Endothelial cell of umbilical vein (primary cell): ENCODE results near the gene LENG8. TPM values are rescaled to one million over a fixed set of nuclear protein-coding genes. Genes with fewer than 3 reads are reported as not detected.

Source experiments
- BruUV-seq: library from RNA; stranded (reverse); fragments of 400-500 nt; replicated peaks from 2 replicates; lab custom pipeline; 2021; lab: Mats Ljungman, UMichigan
- CTCF ChIA-PET: fragments of 300-600, 350-600 bp; sonication (Branson Sonifier 250); formaldehyde crosslinking; loops from one replicate; lab custom pipeline; 2021; ENCODE audit warnings: antibody characterized with exemption, inconsistent platforms; lab: Charles Lee
- POLR2A ChIA-PET: fragments of 300-600, 350-600 bp; sonication (Branson Sonifier 250); formaldehyde crosslinking; loops from one replicate; lab custom pipeline; 2021; ENCODE audit warnings: antibody characterized with exemption, inconsistent platforms; lab: Charles Lee
- DNase-seq: peaks from one replicate; pipeline ENCODE4 v3.0.0-alpha.2; 2011; ENCODE audit warnings: low read depth, low spot score
- FAIRE-seq: peaks from 2 replicates; lab custom pipeline; 2011; peaks lifted over from hg19 to GRCh38; lab: Jason Lieb, UNC
- H2AFZ ChIP-seq: 2 replicates; pipeline ENCODE4 v1.6.0; 2012; ENCODE audit warnings: low read depth, low read length, control low read depth, inconsistent platforms
- H3K27ac ChIP-seq: 2 replicates; pipeline ENCODE4 v1.5.1; 2011; ENCODE audit warnings: low read depth, mild to moderate bottlenecking, control low read depth, low read length, moderate library complexity; ENCODE audit not compliant: insufficient read depth
- H3K27me3 ChIP-seq, 2 experiments: 2 replicates each; pipeline versions ENCODE4 v1.6.0 to v1.6.1; 2011; ENCODE audit warnings: low read length in 2 of 2, mixed read lengths in 1 of 2; ENCODE audit not compliant: control insufficient read depth in 2 of 2, insufficient read depth in 2 of 2
- H3K36me3 ChIP-seq, 2 experiments: 2 replicates in 1 of 2; 3 replicates in 1 of 2; pipeline ENCODE4 v1.5.1; 2011; ENCODE audit warnings: low read length in 2 of 2, mild to moderate bottlenecking in 1 of 2, moderate library complexity in 1 of 2; ENCODE audit not compliant: control insufficient read depth in 2 of 2, insufficient read depth in 2 of 2; ENCODE audit errors: extremely low read depth in 1 of 2
- H3K4me1 ChIP-seq: 3 replicates; pipeline ENCODE4 v1.5.1; 2011; ENCODE audit warnings: mild to moderate bottlenecking, low read length; ENCODE audit not compliant: control insufficient read depth, insufficient read depth; ENCODE audit errors: extremely low read depth
- H3K4me2 ChIP-seq: 2 replicates; pipeline ENCODE4 v1.6.1; 2011; ENCODE audit warnings: low read length, control low read depth, mixed read lengths; ENCODE audit not compliant: insufficient read depth
- H3K4me3 ChIP-seq, 3 experiments: fragments of 200-600 bp in 1 of 3; sonication (generic), shearing (Covaris generic) in 1 of 3; replicated peaks in 1 of 3; 2 replicates each; pipeline ENCODE4 v1.5.1; 2011 to 2016; ENCODE audit warnings: control low read depth in 3 of 3, low read length in 3 of 3, mild to moderate bottlenecking in 2 of 3, inconsistent platforms in 1 of 3, low read depth in 1 of 3, moderate library complexity in 1 of 3; ENCODE audit not compliant: insufficient read depth in 1 of 3
- H3K79me2 ChIP-seq: 2 replicates; pipeline ENCODE4 v1.6.0; 2012; ENCODE audit warnings: low read length, inconsistent platforms; ENCODE audit not compliant: control insufficient read depth, insufficient read depth
- H3K9ac ChIP-seq: replicated peaks from 2 replicates; pipeline ENCODE3; 2011; ENCODE audit warnings: low read length, control low read depth; ENCODE audit not compliant: insufficient read depth; ENCODE audit errors: extremely low read depth
- H3K9me1 ChIP-seq: replicated peaks from 3 replicates; pipeline ENCODE4 v1.6.0; 2011; ENCODE audit warnings: mild to moderate bottlenecking, low read length; ENCODE audit not compliant: control insufficient read depth, insufficient read depth; ENCODE audit errors: extremely low read depth
- H3K9me3 ChIP-seq: replicated peaks from 2 replicates; pipeline ENCODE4 v1.5.1; 2012; ENCODE audit warnings: low read length, inconsistent platforms; ENCODE audit not compliant: control insufficient read depth, insufficient read depth
- H4K20me1 ChIP-seq: replicated peaks from 2 replicates; pipeline ENCODE3; 2011; ENCODE audit warnings: mild to moderate bottlenecking, low read length; ENCODE audit not compliant: control insufficient read depth, insufficient read depth; ENCODE audit errors: extremely low read depth
- CTCF ChIP-seq, 2 donors: IDR thresholded peaks; 1 replicate in 1 of 2; 2 replicates in 1 of 2; pipeline ENCODE4 v1.5.1; 2011; ENCODE audit warnings: low read length in 2 of 2, mild to moderate bottlenecking in 2 of 2, moderate library complexity in 2 of 2, control low read depth in 1 of 2, inconsistent platforms in 1 of 2, low read depth in 1 of 2; ENCODE audit not compliant: insufficient read depth in 1 of 2; ENCODE audit errors: extremely low read depth in 1 of 2
- EZH2 ChIP-seq: IDR thresholded peaks from 2 replicates; pipeline ENCODE4 v1.6.1; 2012; ENCODE audit warnings: borderline replicate concordance, low read depth, mild to moderate bottlenecking, moderate library complexity, low read length, inconsistent platforms; ENCODE audit not compliant: severe bottlenecking
- FOS ChIP-seq: IDR thresholded peaks from 2 replicates; pipeline ENCODE4 v1.6.1; 2011; ENCODE audit warnings: mild to moderate bottlenecking, low read length, moderate library complexity, borderline replicate concordance; ENCODE audit not compliant: insufficient read depth
- GATA2 ChIP-seq: IDR thresholded peaks from 2 replicates; pipeline ENCODE4 v1.7.0; 2011; ENCODE audit warnings: low read depth, mild to moderate bottlenecking, moderate library complexity, mixed read lengths, low read length; ENCODE audit not compliant: insufficient read length, insufficient read depth
- JUN ChIP-seq: IDR thresholded peaks from 2 replicates; pipeline ENCODE4 v1.6.1; 2011; ENCODE audit warnings: borderline replicate concordance, low read depth; ENCODE audit not compliant: insufficient read length, insufficient read depth
- MYC ChIP-seq: IDR thresholded peaks from one replicate; pipeline ENCODE4 v1.6.1; 2011; ENCODE audit warnings: mild to moderate bottlenecking, low read depth, low read length
- POLR2A ChIP-seq: IDR thresholded peaks from 2 replicates; pipeline ENCODE4 v1.6.1; 2012; ENCODE audit warnings: low read depth, mild to moderate bottlenecking, control low read depth, low read length
- POLR2AphosphoS5 ChIP-seq: IDR thresholded peaks from 2 replicates; pipeline ENCODE4 v1.6.1; 2012; ENCODE audit warnings: low read depth, mild to moderate bottlenecking, control low read depth, low read length, moderate library complexity; ENCODE audit not compliant: insufficient read depth
- dilution Hi-C: fragments of 300-500 bp; cut with MboI; formaldehyde crosslinking; loops from one replicate; pipeline ENCODE4 v1.15.0; 2019; ENCODE audit warnings: low sequenced_read_pairs; ENCODE audit not compliant: extremely low pct_ligation_motif_present
- intact Hi-C: fragments of 100-400 bp; cut with micrococcal nuclease; formaldehyde crosslinking; loops from one replicate; pipeline ENCODE4 v1.10.0; 2022
- polyA plus RNA-seq, 4 experiments: library from polyadenylated mRNA; depleted of rRNA in 3 of 4; stranded (reverse) in 3 of 4; unstranded in 1 of 4; fragments of >200 nt; gene quantifications; 2 replicates each; pipeline versions ENCODE4 v1.2.1 to v1.2.3, GENCODE V29; 2011 to 2012; ENCODE audit warnings: missing spikeins in 1 of 4
- total RNA-seq: library from RNA; stranded (reverse); gene quantifications from 2 replicates; pipeline ENCODE4 v1.2.3, GENCODE V29; 2021
- TF ChIP-seq, protein P1 (sequence below): IDR thresholded peaks from 2 replicates; pipeline ENCODE4 v1.6.1; 2011; ENCODE audit not compliant: insufficient read depth, insufficient read length

Gene LENG8
- total and polyA plus RNA-seq, 2 donors (not counting 3 experiments of a cell fraction or from before 2014, with no cell fraction given) = 130 to 218 TPM

DNA sequence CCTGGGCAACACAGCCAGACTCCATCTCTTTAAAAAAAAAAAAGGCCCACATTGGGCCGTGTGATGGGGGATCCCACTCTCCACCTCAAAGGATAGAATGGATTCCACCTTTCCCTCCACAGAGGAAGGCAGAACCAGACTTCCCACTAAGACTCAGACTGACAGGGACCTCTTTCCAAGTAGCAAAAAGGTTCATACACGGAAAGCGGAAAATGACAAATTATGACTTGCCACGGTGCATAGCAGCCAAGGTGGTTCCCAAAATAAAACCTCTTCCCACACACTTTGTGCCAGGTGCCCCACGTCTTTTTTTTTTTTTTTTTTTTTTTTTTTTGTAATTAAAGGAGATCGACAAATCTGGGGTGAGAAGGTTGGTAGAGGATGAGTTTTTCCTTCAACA is 48.1 kb upstream of the LENG8 start:
- ChIA-PET POLR2A (no interaction called here), CTCF (no interaction called here)
- H3K9me3 ChIP-seq = no peaks in the 10 kb centered on the region
- H3K9ac ChIP-seq = no peak overlapping the region
- H3K4me3 ChIP-seq = no peak overlapping the region
- H3K4me2 ChIP-seq = no peak overlapping the region
- H3K27ac ChIP-seq = no peak overlapping the region
- no peaks in the 10 kb centered on the region for H3K27me3 ChIP-seq
- DNase-seq (no peak), FAIRE-seq (no peak)
- TF ChIP-seq POLR2A (no peak), GATA2 (no peak), POLR2AphosphoS5 (no peak), EZH2 (no peak), CTCF (IDR thresholded peaks at IDR 0.05; ENCODE audit: extremely low read depth in 1 of 2, insufficient read depth in 1 of 2, low read depth in 1 of 2, low read length in 2 of 2) (no peak), MYC (no peak), FOS (no peak), JUN (no peak)
- TF ChIP-seq, protein P1, sequence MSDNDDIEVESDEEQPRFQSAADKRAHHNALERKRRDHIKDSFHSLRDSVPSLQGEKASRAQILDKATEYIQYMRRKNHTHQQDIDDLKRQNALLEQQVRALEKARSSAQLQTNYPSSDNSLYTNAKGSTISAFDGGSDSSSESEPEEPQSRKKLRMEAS = no peak
- no peaks in the 10 kb centered on the region for H4K20me1 ChIP-seq
- BruUV-seq = no TSS peak
- intact Hi-C loops (no loop called here), dilution Hi-C loops (no loop called here)
- H3K79me2 ChIP-seq = no peaks in the 10 kb centered on the region
- no peaks in the 10 kb centered on the region for H3K4me1 ChIP-seq
- no peaks in the 10 kb centered on the region for H3K36me3 ChIP-seq
- H2AFZ ChIP-seq = no peak overlapping the region
- H3K9me1 ChIP-seq = no peaks in the 10 kb centered on the region
